UCSD-AML1 (cell line): Measurements from ENCODE around the gene C17orf58.
A peak's percentile ranks its signal among the peaks of the same experiment; 100 is the strongest.
"Not testable (repeated sequence)": the region's sequence is repeated elsewhere in the genome, so short reads cannot be mapped to it uniquely, and the experiment has no call there.

Experiments
- DNase-seq: peaks from one replicate; lab custom pipeline; 2025; ENCODE audit not compliant: unreplicated experiment; lab: John Stamatoyannopoulos, UW

C17orf58 gene

DNA sequence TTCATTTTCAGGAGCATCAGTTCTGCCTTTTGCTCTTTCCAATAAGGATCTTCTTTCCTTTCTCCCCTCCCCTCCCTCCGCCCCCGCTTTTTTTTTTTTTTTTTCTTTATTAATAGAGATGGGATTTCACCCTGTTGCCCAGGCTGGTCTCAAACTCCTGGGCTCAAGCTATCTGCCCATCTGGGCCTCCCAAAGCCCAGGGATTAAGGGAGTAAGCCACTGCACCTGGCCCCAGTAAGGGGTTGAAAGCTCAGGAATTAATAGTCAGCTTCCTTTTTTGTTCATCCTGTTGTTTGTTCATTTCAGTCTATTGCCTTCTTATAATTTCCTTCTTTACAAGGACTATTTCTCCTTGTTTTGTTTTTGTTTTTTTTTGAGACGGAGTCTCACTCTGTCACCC is 7.9 kb upstream of the C17orf58 start:
- no peak for DNase-seq

DNA sequence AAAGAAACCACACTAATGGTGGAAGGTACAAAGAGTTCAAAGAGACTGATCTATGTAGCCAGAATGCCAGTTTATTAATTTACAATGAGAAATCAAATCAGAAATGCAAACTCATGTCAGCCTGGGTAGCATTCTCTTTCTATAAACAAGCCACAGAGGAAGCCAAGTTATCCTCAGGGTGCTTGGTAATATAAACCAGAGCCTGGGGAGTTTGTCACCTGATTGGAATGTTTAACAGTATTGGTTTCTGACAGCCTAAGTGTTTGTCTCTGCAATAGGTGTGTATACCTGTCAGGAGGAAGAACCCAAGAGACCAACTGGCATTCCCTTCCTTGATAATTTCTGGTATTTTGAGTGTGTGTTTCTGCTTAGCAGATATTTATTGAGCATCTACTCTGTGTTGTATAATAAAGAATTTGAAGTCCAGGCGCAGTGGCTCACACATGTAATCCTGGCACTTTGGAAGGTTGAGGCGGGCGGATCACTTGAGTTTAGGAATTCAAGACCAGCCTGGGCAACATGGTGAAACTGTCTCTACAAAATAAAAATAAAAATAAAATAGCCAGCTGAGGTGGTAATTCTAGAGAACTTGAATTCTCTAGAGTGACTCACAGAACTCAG is 3.1 kb upstream of the C17orf58 start:
- no peak for DNase-seq

- no peak for DNase-seq
Measured at GRCh38 chr17:67998466-67998865, 2.2 kb upstream of the C17orf58 start.

- DNase-seq = no peak
Measured at GRCh38 chr17:67995570-67996263, 552 bp downstream of the C17orf58 start.

DNA sequence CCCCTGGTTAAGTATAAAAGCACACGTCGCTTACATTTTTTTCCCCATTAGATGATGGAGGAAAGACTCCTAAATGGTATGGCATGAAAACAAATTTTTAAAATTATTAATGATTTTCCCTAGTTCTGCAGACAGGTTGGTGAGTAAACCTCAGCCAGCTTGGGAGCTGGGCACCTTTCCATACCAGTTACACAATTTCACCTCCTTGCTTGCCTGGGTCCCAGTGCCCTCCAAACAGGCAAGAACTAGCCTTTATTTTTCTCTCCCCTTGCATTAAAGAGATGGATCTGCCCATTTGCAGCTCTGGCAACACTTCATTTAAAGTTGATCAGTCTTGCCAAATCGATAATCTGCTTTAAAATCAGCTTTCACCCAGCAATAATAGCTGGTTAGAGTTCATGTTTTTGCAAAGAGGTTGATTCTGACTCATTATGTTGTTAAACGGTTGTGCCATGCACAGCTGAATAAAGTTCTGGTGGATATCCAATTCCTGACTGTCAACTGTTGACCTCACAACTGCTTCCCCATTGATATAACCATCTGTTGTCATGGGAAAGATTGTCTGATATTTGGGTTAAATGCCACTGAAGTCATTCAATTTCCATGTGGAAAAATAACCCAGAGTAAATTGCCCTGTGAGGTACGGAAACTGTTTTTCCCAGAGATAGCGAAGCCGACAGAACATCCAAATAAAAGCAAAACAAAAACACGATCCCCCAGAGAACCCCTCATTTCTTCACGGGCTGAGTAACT is 1.3 kb downstream of the C17orf58 start:
- DNase-seq = no peak

- no peak for DNase-seq
Measured at GRCh38 chr17:67993998-67994361, 2.3 kb downstream of the C17orf58 start.

DNA sequence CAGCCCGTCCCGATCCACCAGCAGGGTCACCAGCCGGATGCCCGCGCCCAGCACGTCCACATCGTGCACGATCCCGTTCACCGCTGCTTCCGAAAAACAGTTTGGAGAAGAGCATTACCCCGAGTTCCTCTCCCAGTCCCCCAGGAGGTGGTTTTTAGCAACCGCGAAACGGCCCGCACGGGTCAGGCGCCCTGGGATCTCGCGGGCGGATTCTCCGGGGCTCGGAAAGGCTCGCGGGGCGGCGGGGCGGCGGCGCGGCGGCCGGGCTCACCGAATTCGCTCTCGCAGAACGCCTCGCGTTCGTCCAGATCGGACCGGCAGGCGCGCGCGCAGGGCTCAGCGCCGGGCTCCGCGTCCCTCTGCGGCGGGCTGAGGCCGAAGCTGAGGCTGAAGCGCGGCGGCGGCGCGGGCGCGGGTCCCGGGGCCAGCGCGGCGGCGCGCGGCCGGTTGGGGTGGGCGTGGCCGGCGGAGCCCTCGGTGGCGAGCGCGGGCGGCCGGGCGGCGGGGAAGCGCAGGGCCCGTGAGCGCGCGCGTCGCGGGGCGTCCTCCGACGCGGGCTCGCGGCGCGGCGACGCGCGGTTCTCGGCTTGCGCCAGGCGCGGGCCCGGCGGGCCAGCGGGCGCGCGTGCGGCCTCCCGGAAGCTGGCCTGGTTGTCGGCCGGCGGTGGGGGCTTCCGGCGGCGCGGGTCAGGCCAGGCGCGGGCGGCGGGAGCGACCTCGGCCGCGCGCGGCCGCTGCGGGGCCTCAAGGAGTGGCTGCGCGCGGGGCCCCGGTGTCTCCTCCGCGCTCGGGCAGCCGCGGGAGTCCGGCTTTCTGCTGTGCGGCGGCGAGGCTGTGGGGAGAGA is 2.9 kb downstream of the C17orf58 start:
- peak; percentile 85 for DNase-seq

- DNase-seq = no peak
Measured at GRCh38 chr17:67992548-67993152, 3.6 kb downstream of the C17orf58 start.

- DNase-seq = no peak
Measured at GRCh38 chr17:67990909-67991308, 5.4 kb downstream of the C17orf58 start.

DNA sequence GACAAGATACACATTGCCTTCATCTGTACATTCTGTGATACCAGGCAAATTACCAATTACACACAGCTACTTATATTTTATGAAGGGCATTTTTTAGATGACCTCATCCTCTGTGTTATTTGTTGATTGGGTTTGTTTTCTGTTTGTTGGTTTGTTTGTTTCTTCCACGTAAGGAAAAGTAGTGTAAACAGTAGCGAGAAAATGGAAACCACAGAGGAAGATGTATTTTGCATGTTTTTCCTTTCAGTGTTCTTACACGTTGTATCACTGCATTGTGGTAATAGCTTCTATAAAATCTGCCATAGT is 12.9 kb downstream of the C17orf58 start:
- no peak for DNase-seq

- no peak for DNase-seq
Measured at GRCh38 chr17:67982686-67983382, 13.4 kb downstream of the C17orf58 start.

- DNase-seq = no peak
Measured at GRCh38 chr17:67982034-67982640, 14.1 kb downstream of the C17orf58 start.

- not testable (repeated sequence) for DNase-seq
Measured at GRCh38 chr17:67980883-67981282, 15.4 kb downstream of the C17orf58 start.

- DNase-seq = no peak
Measured at GRCh38 chr17:67980456-67980855, 15.8 kb downstream of the C17orf58 start.

DNA sequence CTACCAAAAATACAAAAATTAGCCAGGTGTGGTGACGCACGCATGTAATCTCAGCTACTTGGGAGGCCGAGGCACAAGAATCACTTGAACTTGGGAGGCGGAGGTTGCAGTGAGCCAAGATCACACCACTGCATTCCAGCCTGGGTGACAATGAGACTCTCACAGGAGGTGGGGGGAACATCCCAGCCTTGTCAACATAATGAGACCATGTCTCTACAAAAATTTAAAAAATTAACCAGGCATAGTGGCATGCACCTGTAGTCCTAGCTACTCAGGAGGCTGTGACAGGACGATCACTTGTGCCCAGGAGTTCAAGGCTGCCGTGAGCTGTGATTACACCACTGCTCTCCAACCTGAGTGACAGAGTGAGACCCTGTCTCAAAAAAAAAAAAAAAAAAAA is 20.0 kb downstream of the C17orf58 start:
- DNase-seq = not testable (repeated sequence)

GRCh38 chr17:67974598-67975066 is 21.6 kb downstream of the C17orf58 start:
- DNase-seq = no peak

- no peak for DNase-seq
Measured at GRCh38 chr17:67974185-67974584, 22.1 kb downstream of the C17orf58 start.

GRCh38 chr17:67970783-67971182 is 25.5 kb downstream of the C17orf58 start:
- DNase-seq = no peak

DNA sequence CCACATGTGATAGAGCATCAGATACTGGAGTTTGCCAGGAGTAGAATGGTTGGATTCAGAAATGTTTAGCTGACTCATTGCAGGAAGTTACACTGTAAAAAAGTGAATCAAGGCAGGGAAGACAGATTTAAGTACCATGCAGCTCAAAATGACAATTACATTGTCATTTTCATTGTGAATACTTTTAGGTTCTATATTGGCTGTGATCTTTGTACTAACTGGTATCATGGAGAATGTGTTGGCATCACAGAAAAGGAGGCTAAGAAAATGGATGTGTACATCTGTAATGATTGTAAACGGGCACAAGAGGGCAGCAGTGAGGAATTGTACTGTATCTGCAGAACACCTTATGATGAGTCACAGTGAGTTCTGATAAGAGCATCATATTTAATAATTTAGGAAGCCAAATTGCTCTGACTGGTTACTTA is 33.1 kb downstream of the C17orf58 start:
- not testable (repeated sequence) for DNase-seq

DNA sequence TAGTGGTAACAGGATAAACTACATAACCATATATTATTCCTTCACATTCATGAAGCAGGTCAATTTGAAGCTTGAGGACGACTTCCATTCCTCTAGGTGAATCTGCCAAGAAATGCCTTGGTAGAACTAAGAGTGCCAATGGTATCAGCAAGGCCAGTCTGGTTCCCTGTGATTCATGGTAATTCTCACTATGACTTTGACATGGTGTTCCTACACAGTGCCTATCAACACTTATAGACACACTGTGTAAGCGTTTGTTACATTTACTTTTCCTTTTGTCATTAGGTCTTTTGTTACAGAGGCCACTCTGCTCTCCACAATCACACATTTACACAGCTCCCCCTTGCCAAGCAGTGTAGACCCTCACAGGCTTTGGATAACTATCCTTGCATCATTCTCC is 34.1 kb downstream of the C17orf58 start:
- not testable (repeated sequence) for DNase-seq
